ENCODE results near the gene SBF2.

The SBF2 gene

DNA sequence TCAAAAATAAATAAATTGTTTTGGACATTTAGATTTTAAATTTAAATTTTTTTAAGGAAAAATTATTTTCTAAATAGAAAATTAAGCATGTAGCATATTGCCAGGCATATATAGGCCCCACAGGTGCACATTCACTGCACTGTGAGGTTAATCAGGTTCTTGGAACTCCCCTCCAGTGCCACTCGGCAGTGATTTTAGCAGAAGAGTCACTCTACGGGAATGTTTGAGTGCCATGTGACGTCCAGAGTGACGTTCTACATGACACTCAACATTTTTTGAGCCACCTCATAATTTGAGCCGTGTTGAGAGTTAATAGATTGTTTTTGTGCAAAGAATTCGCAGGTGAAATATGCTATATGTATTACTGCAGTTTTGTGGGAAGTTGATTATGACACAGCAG, 552.8 kb downstream of the SBF2 start:
- H3K27me3 Mint-ChIP-seq = no peaks in the 10 kb centered on the region
- no peak overlapping the region for H3K27ac Mint-ChIP-seq
- no peaks in the 10 kb centered on the region for H3K4me1 Mint-ChIP-seq (ENCODE audit: low read depth)

DNA sequence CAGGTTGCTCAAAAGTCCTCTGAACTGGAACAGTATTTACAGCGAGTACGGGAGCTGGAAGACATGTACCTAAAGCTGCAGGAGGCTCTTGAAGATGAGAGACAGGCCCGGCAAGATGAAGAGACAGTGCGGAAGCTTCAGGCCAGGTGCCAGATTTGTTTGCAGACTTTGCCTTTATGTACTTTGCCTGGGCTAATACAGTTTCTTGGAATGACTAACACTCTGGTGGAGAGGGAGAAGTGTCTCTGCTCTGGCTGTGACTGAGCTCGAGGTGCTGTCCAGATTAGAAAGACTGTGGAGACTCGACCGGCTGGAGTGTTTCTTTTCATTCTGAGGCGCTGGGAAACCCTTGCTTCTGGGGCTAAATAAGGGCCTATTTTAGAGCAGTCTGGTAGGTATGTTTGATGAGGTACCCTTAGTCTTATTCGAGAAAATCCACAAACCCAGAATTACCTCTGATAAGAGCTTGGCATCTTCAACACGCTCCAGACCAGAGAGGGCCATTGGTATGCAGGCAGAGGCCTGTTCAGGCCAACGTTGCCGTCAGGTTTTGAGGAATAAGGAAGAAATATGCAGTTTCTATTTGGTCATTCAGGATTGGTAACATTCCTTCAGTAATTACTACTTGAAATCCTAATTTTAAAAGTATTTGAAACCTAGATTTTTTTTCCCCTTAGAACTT, 553.7 kb downstream of the SBF2 start:
- H3K27me3 Mint-ChIP-seq = no peaks in the 10 kb centered on the region
- H3K36me3 Mint-ChIP-seq = peaks cover 17% of the 10 kb centered on the region
- no peak overlapping the region for H3K27ac Mint-ChIP-seq
- H3K4me3 Mint-ChIP-seq = no peak overlapping the region
- peaks cover 13% of the 10 kb centered on the region for H3K9me3 Mint-ChIP-seq (ENCODE audit: low read depth)
- no peaks in the 10 kb centered on the region for H3K4me1 Mint-ChIP-seq (ENCODE audit: low read depth)

More for the DNA sequence above, 552.8 kb downstream of the SBF2 start:
- H3K9me3 Mint-ChIP-seq (ENCODE audit: low read depth) = peaks cover 6% of the 10 kb centered on the region
- no peak overlapping the region for H3K4me3 Mint-ChIP-seq
- peaks cover 10% of the 10 kb centered on the region for H3K36me3 Mint-ChIP-seq

DNA sequence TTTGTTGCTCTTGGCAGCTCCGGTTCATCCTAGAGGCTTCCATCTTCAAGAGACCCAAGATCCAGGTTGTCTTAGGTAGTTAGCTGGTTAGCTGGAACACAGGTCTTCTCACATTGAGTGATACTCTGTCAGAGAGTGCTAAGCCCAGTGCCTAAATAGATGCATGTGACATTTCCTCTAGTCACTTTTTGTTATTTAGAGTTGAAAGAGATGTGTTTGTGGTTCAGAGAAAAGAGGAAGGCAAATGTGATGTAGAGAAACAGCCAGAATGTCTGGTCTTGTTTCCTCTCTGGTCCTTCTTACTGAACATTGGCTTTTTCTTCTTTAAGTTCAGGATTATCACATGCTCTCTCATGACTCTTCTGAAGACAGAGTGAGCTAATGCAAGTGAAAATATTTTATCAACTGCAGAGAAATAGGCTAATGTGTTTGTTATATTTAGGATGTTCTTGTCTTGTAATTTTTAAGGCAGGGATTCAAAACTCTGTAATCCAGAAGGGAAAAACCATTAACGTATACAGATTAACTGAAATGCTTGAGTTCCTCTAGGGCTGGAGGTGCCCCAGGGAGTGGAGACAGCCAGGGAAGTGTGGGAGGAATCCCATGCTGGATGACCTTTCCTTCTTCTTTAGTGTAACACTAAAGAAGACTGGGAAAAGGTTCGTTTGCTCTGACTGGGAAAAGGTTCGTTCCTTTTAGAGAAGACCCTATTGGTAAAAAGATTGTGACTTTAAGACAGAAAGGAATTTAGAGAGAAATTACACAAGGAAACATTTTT, 554.7 kb downstream of the SBF2 start:
- Mint-ChIP-seq H3K9me3 (ENCODE audit: low read depth) (peaks cover 16% of the 10 kb centered on the region), H3K4me3 (no peak overlapping the region), H3K27me3 (no peaks in the 10 kb centered on the region), H3K27ac (no peak overlapping the region), H3K36me3 (peaks cover 20% of the 10 kb centered on the region), H3K4me1 (ENCODE audit: low read depth) (no peaks in the 10 kb centered on the region)

DNA sequence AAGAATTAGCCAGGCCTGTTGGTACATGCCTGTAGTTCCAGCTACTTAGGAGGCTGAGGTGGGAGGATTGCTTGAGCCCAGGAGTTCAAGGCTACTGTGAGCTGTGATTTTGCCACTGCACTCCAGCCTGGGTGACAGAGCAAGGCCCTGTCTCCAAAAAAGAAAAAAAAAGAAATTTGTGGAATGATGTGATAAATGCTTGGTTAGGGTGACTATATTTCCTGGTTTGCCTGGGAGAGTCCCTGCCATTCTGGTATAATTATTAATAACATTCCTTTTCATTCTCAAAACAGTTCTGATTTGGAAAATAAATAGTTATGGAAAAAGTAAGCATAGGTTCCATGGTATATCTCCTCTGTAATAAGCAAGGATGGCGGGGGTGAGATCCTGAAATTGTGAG, 555.3 kb downstream of the SBF2 start:
- Mint-ChIP-seq H3K36me3 (peaks cover 20% of the 10 kb centered on the region), H3K4me1 (ENCODE audit: low read depth) (no peaks in the 10 kb centered on the region), H3K27ac (no peak overlapping the region), H3K9me3 (ENCODE audit: low read depth) (peaks cover 16% of the 10 kb centered on the region), H3K4me3 (no peak overlapping the region), H3K27me3 (no peaks in the 10 kb centered on the region)

DNA sequence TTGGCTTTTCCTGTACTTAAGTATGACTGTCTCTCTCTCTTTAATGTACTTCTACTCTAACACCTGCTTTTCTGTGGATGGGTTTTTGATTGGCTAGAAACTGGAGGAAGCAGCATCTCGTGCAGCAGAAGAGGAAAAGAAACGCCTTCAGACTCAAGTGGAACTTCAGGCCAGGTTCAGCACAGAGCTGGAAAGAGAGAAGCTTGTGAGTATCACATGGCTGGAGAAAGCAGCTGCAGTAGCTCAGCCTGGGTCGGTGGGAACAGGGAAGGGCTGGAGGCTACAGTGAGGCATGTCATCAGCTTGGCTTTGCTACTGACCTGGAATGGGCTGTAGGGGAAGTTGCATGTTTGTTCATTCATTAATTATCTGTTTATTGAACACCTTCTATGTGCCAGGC, 555.9 kb downstream of the SBF2 start:
- H3K9me3 Mint-ChIP-seq (ENCODE audit: low read depth) = peaks cover 16% of the 10 kb centered on the region

DNA sequence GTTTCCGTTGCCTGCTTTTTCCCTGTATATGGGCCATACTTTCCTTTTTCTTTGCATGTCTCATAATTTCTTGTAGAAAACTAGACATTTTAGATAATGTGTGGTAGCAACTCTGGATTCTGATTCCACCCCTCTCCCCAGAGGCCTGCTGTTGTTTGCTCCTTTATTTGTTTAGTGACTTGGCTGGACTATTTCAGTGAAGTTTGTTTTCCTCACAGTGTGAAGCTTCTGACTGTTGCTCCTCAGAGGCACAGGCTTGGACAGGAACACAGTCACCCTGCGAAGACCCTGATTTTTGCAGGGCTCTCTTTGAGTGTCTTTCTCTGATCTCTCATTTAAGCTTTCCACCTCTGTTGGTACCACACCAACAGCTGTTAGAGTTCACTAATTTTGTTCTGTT, 557.7 kb downstream of the SBF2 start:
- Mint-ChIP-seq H3K36me3 (peaks cover 20% of the 10 kb centered on the region), H3K9me3 (ENCODE audit: low read depth) (peaks cover 16% of the 10 kb centered on the region), H3K27me3 (no peaks in the 10 kb centered on the region), H3K27ac (no peak overlapping the region), H3K4me1 (ENCODE audit: low read depth) (no peaks in the 10 kb centered on the region), H3K4me3 (no peak overlapping the region)

More for the DNA sequence above, 555.9 kb downstream of the SBF2 start:
- Mint-ChIP-seq H3K27me3 (no peaks in the 10 kb centered on the region), H3K4me1 (ENCODE audit: low read depth) (no peaks in the 10 kb centered on the region), H3K4me3 (no peak overlapping the region), H3K36me3 (peaks cover 20% of the 10 kb centered on the region), H3K27ac (no peak overlapping the region)

DNA sequence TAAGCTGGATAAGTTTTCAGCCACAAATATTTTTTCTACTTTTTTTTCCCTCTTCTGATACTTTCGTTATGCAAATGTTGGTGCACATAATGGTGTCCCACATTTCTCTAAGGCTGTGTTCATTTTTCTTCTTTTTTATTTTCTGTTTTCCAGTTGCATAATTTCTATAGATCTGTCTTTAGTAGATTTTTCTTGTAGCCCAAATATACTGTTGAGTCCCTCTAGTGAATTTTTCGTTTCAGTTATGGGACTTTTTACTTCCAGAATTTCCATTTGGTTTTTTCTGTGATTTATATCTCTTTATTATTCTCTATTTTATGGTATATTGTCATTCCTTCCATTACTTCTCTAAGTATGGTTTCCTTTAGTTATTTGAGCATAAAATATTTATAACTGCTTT, 558.1 kb downstream of the SBF2 start:
- Mint-ChIP-seq H3K27ac (no peak overlapping the region), H3K9me3 (ENCODE audit: low read depth) (peaks cover 16% of the 10 kb centered on the region), H3K4me3 (no peak overlapping the region), H3K36me3 (peaks cover 20% of the 10 kb centered on the region), H3K4me1 (ENCODE audit: low read depth) (no peaks in the 10 kb centered on the region), H3K27me3 (no peaks in the 10 kb centered on the region)

DNA sequence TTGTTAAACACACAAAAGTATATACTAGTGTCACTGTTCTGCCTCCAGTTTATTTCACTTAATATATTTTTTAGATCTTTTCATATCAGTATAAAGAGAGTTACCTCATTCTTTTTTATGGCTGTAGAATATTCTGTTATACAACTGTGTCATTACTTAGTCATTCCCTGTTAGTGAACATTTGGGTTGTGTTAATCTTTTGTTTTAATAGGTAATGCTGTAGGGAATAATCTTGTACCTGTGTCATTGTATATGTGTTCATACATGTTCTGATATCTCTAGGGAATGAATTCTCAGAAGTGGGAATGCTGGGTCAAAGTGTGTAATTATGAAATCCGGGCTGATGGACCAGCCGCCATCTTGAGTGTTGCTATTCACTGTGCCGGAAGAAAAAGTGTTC, 558.8 kb downstream of the SBF2 start:
- Mint-ChIP-seq H3K4me1 (ENCODE audit: low read depth) (no peaks in the 10 kb centered on the region), H3K27ac (no peak overlapping the region), H3K9me3 (ENCODE audit: low read depth) (peaks cover 16% of the 10 kb centered on the region), H3K36me3 (peaks cover 18% of the 10 kb centered on the region), H3K4me3 (no peak overlapping the region), H3K27me3 (no peaks in the 10 kb centered on the region)

DNA sequence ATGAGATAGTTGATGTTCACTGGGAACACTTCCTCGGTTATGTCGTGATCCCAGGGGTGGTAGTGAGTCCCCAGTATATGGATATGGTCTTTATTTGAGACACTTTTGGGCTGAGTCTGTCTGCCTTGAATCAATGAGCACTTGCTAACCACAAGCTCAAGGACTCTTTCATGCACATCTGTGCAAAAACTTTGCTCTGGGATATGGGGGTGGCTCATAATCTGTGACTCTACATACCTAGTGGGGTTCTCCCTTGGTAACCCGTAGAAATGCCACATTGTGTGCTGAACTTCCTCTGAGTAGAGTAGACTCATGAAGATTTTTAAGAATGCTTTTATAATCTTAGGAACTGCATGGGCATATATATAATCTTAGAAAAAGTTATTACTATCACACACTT, 560.8 kb downstream of the SBF2 start:
- H3K36me3 Mint-ChIP-seq = peaks cover 18% of the 10 kb centered on the region
- no peaks in the 10 kb centered on the region for H3K27me3 Mint-ChIP-seq
- no peak overlapping the region for H3K27ac Mint-ChIP-seq
- H3K9me3 Mint-ChIP-seq (ENCODE audit: low read depth) = peaks cover 16% of the 10 kb centered on the region
- no peaks in the 10 kb centered on the region for H3K4me1 Mint-ChIP-seq (ENCODE audit: low read depth)
- no peak overlapping the region for H3K4me3 Mint-ChIP-seq

DNA sequence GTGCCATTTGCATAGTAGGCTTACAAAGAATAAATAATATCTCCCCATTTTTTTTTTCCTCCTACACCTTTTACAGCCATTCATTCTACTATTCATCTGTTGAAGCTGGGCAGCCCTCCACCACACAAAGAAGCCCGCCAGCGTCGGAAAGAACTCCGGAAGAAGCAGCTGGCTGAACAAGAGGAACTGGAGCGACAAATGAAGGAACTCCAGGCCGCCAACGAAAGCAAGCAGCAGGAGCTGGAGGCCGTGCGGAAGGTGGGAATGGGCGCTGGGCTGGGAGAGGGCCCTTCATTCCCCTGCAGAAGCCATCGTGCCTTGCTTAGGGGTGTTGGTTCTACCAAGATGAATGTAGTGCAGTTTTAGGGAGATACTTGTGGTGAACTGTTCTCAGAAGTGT, 561.6 kb downstream of the SBF2 start:
- H3K4me3 Mint-ChIP-seq = no peak overlapping the region
- H3K9me3 Mint-ChIP-seq (ENCODE audit: low read depth) = peaks cover 16% of the 10 kb centered on the region
- no peak overlapping the region for H3K27ac Mint-ChIP-seq
- peaks cover 16% of the 10 kb centered on the region for H3K36me3 Mint-ChIP-seq
- H3K27me3 Mint-ChIP-seq = no peaks in the 10 kb centered on the region
- H3K4me1 Mint-ChIP-seq (ENCODE audit: low read depth) = no peaks in the 10 kb centered on the region

DNA sequence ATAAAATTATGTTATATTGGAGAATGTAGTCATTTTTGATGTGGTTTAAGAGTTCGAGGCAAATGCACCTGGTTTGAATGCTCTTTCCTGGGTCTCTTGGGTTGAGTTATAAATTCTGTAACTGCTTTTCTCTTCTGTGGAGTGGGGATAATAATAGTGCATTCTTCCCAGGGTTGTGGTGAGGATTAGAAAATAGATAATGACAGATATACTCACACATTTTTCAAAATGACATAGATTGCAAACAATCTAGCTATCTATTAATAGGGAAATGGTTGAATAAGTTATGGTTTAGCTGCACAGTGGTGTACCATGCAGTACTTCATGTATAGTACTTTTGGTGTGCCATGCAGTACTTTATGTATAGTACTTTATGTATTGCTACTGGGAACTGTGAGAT, 562.8 kb downstream of the SBF2 start:
- no peaks in the 10 kb centered on the region for H3K27me3 Mint-ChIP-seq
- no peak overlapping the region for H3K4me3 Mint-ChIP-seq
- no peaks in the 10 kb centered on the region for H3K4me1 Mint-ChIP-seq (ENCODE audit: low read depth)
- peaks cover 10% of the 10 kb centered on the region for H3K9me3 Mint-ChIP-seq (ENCODE audit: low read depth)
- H3K36me3 Mint-ChIP-seq = peaks cover 10% of the 10 kb centered on the region
- no peak overlapping the region for H3K27ac Mint-ChIP-seq
